Right kidney (tissue), 1 donor: ENCODE data around the gene CD226.
"Not testable (repeated sequence)": the region's sequence is repeated elsewhere in the genome, so short reads cannot be mapped to it uniquely, and the experiment has no call there.

Source experiments
- DNase-seq: peaks from one replicate; pipeline ENCODE4 v3.0.0-alpha.2; 2016

Gene CD226

DNA sequence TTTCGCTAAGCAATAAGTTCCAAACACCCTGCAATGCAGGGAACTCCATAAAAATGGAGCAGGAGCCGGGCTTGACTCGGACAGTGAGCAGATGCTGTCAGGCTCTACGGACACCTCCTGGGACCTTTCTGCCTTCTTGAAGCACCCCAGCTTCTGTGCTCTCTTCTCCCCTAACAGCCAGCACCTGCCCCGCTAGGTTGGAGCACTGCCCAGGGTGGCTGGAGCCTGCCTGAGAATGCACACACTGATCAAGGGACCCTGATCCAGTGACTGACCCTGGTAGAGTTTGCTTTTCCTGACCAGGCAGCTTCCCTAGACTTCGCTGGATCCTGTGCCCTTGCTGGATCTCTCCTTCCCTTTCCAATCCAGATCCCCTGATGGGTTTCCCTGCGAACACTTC is 40.9 kb downstream of the CD226 start:
- no peak for DNase-seq

DNA sequence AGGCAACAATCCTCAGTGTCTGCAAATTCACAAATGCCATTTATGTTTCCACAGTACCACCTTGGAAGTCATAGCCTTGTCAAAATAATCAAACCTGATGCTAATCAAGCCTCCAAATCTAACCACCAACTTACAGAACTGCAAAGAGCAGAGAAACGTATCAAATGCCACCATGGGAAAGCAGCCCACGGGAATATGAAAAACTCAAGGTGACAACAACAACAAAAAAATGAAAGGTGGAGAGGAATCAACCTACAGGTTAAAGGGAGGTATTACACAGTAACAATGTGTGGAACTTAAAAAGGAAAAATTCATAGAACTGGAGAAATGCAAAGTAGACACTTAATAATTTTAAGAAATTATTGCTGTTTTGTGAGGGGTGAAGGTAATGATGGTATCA is 46.7 kb downstream of the CD226 start:
- DNase-seq, result no peak

DNA sequence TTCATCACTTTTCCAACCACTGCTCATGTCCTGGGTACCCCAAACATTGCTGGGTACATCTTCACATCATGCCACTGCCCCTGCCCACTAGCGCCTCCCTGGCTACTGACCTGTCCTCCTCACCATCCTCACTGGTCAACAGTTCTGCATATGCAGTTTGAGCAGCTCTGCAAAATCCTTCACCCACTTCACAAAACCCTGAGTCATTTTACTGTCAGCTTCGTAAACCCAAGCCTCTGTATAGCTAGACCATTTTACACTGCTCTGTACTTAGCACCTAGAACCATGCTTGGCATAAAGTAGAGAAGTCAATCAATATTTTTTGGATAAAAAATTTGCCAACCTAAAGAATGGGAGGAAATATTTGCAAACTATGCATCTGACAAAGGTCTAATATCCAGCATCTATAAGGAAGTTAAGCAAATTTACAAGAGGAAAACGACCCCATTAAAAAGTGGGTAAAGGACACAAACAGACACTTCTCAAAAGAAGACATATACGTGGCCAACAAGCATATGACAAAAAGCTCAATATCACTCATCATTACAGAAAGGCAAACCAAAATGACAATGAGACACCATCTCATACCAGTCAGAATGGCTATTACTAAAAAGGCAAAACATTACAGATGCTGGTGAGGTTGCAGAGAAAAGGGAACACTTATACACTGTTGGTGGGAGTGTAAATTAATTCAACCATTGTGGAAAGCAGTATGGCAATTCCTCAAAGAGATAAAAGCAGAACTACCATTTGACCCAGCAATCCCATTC is 48.3 kb downstream of the CD226 start:
- not testable (repeated sequence) for DNase-seq

DNA sequence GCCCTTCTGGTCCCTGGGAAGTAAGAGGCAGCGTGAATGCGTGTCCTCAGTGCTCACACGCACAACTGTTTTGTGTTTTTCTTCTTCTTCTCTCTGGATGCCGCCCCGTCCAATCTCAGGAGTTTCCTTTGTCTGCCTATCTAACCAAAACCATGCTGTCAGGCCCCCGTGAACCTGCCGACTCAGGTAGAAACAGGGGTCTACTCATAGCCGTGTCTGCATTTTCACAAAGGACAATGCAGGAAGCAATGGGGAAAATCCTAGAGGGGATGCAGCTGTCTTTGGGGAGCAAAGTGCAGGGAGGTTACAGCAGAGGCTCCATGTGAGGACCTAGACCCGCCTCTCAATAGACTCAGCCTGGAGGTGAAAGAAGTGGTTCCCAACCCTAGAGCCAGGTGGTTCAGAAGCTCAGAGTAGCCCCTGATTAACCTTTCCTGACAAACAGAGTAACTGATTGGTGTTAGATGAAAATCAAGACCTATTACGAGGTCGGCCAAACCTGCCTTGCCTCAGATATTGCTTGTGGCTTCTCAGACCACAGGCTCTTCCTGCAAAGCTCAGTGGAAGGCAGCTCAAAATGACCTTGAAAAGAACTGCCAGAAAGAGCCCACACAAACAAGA is 49.3 kb downstream of the CD226 start:
- DNase-seq, result no peak

DNA sequence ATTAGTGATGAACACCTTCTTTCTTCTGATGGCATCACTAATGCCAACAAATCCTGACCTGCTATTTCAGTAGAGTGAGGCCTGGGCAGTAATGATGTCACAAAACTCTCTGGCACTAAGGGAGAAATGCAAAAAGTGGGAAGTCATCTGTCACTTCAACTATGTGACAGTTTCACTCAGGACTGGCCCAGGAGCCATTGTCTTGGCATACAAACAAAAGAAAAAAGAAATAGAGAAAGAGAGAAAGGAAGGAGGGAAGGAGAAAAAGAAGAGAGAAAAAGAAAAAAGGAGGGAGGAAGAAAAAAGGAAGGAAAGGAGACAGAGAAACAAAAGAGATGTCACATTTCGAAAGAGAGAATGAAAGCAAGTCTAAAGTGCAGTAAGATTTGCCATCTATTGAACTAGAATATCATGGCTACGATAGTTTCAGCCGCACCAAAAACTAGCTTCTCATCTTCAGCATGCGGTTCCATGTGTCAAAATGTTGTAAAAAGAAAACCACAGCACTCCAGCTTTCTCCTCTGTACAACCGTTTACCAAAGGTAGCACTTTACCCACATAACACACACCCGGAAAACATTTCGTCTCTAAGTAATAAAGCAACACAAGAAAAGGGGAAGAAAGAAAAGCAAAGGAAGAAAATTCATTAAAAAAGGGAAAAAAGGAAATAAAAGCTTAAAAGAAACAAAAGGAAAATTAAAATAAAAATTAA is 50.1 kb downstream of the CD226 start:
- DNase-seq, result no peak

DNA sequence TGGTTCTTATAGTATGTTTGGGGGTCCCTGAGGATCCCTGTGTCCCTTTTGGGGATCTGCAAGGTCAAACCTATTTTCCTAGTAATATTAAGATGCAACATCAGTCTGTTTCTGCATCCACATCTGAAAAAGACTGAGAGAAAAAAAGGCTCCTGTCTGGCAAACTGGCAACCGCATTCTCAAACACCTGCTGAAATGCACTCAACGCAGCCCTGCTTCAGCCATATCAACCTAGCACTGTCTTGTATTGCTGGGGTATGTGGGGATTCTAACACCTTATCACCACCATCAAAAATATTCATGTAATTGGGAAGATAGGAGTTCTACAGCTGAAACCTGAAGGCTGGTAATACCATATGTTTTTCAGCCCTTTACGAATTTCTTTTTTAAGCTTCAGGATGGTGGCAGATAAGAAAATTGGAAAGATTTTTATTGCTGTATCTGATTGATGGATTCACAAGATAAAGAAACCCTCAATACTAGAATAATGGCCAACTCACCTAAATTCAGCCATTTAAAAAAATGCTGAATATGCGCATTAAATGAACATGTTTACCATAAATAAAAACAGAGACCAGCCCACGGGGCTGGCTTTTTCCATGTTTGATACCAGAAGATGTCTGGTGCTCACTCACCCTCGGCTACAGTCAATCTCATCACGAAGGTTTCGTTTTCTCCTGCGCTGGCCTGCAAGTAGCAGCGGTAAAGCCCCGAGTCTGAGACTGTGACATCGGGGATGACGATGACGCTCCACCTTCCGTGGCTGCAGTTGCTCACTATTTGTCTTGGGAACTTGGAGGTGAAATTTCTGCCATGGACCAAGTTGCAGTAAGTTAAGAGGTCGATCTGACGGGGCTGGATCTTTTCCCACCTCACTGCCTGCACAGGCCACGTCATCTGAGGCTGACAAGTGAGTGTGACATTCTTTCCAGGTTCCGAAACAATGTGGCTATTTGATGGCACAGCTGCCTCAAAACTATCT is 52.3 kb downstream of the CD226 start:
- no peak for DNase-seq

DNA sequence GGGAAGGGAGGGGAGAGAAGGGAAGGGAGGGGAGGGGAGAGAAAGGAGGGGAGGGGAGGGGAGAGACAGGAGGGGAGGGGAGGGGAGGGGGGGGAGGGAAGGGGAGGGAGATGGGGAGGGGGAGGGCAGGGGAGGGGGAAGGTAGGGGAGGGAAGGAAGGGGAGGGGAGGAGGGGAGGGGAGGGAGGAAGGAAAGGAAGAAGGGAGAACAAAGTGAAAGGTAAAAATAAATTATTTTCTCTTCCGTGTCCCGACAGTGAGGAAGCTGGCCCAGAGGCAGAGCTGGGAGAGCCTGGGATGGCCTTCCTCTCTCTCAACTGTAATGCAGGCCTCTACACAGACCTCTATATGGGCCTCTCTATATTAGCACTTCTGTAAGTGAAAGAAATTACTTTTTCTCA is 53.2 kb downstream of the CD226 start:
- no peak for DNase-seq

- no peak for DNase-seq
These were observed 57.1 kb downstream of the CD226 start for GRCh38 chr18:69890558-69890957.

- DNase-seq, result no peak
These were observed 58.7 kb downstream of the CD226 start for GRCh38 chr18:69889009-69889408.

DNA sequence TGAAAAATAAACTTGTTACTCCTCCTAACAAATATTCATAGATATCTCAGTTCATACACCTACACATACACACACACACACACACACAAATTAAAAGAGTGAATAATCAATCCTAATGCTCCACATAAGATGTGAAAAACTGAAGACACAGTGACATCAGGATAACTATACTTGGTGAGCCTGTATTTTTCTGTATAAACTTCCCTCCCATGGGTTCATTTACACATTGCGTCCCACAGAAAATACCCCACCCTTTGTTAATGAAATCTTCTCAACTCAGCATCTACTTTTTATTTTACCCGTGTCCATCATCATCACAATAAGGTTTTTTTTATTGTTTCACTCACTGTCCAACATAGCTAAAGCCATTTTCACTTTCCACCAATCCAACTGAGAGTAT is 60.4 kb downstream of the CD226 start:
- DNase-seq, result no peak

DNA sequence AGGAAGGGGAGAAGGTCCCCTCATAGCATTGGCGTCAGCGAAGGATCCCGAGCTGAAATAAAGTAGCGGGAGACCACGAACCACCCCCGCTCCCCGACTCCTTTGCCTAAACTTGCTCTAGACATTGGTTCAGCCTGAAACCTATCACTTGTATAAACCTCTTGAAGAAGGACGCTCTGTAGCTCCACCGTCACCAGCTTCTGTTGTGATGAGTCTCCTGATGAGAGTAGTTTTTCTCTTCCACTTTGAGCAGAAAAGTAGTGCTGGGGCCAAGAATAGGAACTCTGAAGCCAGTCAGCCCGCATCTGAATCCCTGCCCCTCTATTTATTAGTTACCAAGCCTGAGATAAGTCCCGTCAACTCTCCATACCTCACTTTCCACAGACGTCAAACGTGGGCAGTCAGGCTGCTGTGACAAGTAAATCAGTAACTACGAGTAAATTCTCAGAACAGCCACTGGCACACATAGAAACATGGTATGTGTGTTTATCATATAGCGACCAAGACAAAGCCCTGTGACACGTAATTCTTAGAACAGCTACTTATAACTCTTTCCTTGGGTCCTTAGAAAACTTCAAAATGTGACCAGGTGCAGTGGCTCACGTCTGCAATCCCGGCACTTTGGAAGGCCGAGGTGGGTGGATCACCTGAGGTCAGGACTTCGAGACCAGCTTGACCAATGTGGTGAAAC is 61.7 kb downstream of the CD226 start:
- no peak for DNase-seq

GRCh38 chr18:69885355-69885754 is 62.3 kb downstream of the CD226 start:
- no peak for DNase-seq

DNA sequence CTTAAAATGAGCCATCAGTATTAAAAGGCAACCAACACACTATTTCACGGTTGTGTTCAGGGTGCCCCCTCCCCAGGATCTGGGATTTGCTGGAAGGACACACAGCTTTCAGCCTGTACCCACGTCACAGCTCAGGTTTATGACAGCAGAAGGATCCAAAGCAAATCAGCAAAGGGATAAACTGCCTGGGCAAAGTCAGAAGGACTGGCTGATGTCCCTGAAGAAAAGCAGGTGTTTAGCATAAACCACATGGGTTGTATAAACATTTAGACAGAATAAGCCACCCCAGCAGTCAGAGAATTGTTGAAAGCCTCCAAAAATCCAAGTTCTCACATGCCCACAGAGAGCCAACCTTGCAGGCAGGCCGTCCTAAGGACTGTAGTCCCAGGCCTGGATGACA is 63.9 kb downstream of the CD226 start:
- no peak for DNase-seq

- no peak for DNase-seq
These were observed 64.6 kb downstream of the CD226 start for GRCh38 chr18:69882965-69883668.

- no peak for DNase-seq
These were observed 67.6 kb downstream of the CD226 start for GRCh38 chr18:69880083-69880482.

- DNase-seq, result not testable (repeated sequence)
These were observed 68.6 kb downstream of the CD226 start for GRCh38 chr18:69879051-69879450.

DNA sequence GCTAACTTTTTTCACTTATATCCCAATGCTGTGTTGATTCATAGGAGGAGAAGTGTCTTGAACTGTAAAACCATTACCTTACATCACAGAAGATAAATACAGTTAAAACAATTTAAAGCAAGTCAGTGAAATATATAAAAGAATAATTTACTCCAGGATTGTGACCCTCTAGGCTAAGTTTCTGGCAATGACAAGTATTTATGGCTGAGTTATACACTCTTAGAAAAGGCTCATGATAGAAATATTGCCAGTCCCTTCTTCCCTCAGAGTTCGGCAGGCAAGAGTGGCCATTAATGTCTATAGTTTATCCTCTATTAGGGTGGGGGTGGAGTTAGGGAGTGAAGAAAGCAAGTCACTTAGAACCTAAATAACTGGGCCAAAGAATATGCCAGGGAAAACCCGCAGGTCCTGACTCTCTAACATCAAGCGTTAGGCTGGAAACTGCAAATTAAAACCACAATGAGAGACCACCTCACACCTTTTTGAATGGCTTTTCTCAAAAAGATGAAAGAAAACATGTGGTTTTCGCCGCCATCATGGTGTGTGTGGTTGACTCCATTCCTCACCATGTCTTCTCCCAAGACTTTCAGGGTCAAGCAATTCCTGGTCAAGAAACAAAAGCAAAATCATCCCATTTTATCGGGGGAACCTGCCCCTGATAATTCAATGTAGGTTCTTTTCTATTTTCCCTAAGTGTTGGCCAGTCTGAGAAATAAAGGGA is 69.3 kb downstream of the CD226 start:
- no peak for DNase-seq

- no peak for DNase-seq
These were observed 71.2 kb downstream of the CD226 start for GRCh38 chr18:69876490-69876889.

DNA sequence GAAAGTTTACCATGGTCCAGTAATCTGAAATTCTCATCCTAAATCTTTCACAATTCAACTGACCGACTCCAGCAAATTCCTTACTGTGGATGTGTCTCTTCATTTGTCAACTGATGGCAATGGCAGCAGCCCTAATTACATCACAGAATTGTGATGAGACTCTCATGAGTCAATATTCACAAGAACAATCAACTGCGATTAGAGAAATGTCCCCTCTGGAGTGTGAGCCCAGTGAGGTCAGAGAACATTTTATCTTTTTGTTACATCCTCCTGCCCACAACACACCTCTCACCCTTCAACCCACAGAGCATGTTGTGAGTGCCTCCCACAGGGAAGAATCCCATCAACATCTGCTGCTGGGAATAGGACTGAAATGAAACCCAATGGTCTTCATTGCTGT is 73.6 kb downstream of the CD226 start:
- no peak for DNase-seq

- DNase-seq, result no peak
These were observed 75.0 kb downstream of the CD226 start for GRCh38 chr18:69872661-69873060.
